ENCODE measurements around the gene MOGAT1. TPM values are rescaled to one million over a fixed set of nuclear protein-coding genes. Genes with fewer than 3 reads are reported as not detected.

The MOGAT1 gene
- total and polyA plus RNA-seq, 2 of the 8 experiments (the other 6 are each of a cell fraction or from before 2014, with no cell fraction given): 0.11 to 0.67 TPM

DNA sequence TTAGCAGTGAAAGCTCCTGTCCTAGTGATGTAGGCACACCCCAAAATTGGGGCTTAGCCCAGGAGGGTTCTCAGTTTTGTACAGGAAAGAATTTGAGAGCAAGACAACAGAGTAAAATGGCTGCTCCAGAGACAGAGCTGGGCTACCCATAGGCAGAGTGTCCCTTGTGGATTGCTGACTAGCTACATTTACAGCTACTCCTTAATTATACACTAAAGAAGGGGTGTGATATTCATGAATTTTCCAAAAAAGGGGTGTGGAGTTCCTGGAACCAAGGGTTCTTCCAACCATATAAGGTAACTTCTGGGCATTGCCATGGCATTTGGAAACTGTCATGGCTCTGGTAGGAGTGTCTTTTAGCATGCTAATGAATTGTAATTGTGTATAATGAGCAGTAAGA lies 52.8 kb downstream of the MOGAT1 start (continued):
- TF ChIP-seq FOSL1 (IDR thresholded peaks at IDR 0.05; ENCODE audit: insufficient read depth, low read depth, low read length) (no peak), ZNF274 (IDR thresholded peaks at IDR 0.05; ENCODE audit: borderline replicate concordance, extremely low read depth, low read length) (no peak), HDAC2 (IDR thresholded peaks at IDR 0.05; ENCODE audit: borderline replicate concordance in 1 of 2, low read depth in 2 of 2, low read length in 2 of 2) (no peak), TBP (IDR thresholded peaks at IDR 0.05; ENCODE audit: low read depth, low read length) (no peak)
- TF ChIP-seq, protein P1, sequence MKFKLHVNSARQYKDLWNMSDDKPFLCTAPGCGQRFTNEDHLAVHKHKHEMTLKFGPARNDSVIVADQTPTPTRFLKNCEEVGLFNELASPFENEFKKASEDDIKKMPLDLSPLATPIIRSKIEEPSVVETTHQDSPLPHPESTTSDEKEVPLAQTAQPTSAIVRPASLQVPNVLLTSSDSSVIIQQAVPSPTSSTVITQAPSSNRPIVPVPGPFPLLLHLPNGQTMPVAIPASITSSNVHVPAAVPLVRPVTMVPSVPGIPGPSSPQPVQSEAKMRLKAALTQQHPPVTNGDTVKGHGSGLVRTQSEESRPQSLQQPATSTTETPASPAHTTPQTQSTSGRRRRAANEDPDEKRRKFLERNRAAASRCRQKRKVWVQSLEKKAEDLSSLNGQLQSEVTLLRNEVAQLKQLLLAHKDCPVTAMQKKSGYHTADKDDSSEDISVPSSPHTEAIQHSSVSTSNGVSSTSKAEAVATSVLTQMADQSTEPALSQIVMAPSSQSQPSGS (IDR thresholded peaks at IDR 0.05; ENCODE audit: low read length): no peak
